ENCODE results near the gene PPWD1.

PPWD1 gene

DNA sequence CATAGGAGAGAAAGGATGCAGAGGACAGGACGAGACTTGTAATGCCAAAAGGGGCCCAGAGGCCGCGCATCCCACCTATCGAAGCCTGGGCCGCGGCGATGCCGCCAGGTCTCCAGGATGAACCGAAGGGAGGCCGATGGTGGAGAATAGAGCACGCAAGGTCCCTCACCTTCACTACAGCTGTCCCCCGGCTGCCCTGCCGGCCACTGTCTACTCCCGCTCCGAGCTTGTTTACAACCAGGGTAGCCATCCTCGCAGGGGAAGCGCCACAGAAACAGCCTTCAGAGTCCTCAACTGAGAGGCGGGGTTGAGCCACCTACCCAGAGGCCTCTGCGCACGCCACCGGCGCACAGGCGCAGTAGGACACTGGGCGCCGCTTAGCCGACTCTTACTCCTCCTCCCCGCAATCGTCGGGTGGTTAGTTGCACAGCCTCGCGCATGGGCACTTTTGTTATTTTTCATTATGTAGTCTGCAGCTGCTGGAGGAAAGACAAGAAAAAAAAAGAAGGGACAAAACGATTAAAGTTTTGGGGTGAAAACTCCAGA lies 61.0 kb downstream of the PPWD1 start, which contains the start of gene TRIM23:
Gene TRIM23, minus strand, starts transcription at position 309 of the 546 bp plus-strand sequence. Its CDS starts 59 bp downstream, at position 250.
- FAIRE-seq = no peak

GRCh38 chr5:65624571-65625555 lies 61.8 kb downstream of the PPWD1 start, which contains the start of the genes SHLD3 and TRAPPC13:
SHLD3 (plus strand) TSS chr5:65625027; CDS start chr5:65629588, 4,561 bp downstream.
TRAPPC13 (plus strand) TSS chr5:65625027; CDS start chr5:65625061, 34 bp downstream.
- FAIRE-seq = peak; percentile 76

DNA sequence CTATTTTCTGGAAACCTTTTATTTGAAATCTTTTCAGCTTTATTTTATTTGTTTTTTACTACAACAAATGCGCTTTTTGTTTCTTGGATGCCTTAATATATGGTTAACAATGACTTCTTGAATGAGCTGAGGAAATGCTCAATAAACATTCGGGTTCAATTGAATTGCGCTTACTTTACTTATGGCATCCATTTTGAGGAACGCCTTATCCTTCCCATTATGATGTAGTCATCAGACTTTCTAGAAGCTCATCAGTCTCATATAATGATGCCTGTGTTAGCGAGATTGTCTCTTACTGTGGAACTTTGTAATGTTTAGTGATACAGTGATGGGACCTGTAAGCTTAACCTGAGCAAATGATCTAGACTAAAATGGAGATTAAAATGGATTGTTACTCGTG lies 62.6 kb downstream of the PPWD1 start:
- no peak for FAIRE-seq

- no peak for FAIRE-seq
These were observed 67.9 kb downstream of the PPWD1 start for GRCh38 chr5:65630981-65631380.

All from islet of Langerhans (tissue), 1 donor.